ENCODE measurements around the gene FCER1G.

DNA sequence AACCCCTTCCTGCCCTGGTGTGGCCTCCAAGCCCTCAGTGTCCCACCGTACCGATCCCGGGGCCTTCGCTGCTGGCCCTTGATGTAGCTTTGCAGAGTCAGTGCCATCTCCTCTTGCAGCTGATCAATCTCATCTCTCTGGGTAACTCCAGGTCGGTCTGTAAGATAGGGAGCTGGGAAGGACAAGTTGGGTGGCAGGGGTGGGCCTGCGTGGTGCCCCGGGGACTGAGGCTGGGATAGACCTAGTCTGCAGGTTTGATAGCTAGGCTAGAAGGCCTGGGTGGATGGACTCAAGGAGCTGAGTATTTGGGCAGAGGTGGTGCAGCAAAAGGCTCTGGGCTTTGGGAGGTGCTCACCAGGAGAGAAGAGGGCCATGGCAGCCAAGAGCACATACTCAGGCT lies 15.7 kb downstream of the FCER1G start:
- TF ChIP-seq GABPA (IDR thresholded peaks at IDR 0.05; ENCODE audit: low read depth) (no peak), POLR2AphosphoS5 (IDR thresholded peaks at IDR 0.05; ENCODE audit: low read depth) (no peak)
- TF ChIP-seq, protein P1, sequence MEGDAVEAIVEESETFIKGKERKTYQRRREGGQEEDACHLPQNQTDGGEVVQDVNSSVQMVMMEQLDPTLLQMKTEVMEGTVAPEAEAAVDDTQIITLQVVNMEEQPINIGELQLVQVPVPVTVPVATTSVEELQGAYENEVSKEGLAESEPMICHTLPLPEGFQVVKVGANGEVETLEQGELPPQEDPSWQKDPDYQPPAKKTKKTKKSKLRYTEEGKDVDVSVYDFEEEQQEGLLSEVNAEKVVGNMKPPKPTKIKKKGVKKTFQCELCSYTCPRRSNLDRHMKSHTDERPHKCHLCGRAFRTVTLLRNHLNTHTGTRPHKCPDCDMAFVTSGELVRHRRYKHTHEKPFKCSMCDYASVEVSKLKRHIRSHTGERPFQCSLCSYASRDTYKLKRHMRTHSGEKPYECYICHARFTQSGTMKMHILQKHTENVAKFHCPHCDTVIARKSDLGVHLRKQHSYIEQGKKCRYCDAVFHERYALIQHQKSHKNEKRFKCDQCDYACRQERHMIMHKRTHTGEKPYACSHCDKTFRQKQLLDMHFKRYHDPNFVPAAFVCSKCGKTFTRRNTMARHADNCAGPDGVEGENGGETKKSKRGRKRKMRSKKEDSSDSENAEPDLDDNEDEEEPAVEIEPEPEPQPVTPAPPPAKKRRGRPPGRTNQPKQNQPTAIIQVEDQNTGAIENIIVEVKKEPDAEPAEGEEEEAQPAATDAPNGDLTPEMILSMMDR (IDR thresholded peaks at IDR 0.05; ENCODE audit: insufficient read depth, low read length): no peak
- TF ChIP-seq, protein P2, sequence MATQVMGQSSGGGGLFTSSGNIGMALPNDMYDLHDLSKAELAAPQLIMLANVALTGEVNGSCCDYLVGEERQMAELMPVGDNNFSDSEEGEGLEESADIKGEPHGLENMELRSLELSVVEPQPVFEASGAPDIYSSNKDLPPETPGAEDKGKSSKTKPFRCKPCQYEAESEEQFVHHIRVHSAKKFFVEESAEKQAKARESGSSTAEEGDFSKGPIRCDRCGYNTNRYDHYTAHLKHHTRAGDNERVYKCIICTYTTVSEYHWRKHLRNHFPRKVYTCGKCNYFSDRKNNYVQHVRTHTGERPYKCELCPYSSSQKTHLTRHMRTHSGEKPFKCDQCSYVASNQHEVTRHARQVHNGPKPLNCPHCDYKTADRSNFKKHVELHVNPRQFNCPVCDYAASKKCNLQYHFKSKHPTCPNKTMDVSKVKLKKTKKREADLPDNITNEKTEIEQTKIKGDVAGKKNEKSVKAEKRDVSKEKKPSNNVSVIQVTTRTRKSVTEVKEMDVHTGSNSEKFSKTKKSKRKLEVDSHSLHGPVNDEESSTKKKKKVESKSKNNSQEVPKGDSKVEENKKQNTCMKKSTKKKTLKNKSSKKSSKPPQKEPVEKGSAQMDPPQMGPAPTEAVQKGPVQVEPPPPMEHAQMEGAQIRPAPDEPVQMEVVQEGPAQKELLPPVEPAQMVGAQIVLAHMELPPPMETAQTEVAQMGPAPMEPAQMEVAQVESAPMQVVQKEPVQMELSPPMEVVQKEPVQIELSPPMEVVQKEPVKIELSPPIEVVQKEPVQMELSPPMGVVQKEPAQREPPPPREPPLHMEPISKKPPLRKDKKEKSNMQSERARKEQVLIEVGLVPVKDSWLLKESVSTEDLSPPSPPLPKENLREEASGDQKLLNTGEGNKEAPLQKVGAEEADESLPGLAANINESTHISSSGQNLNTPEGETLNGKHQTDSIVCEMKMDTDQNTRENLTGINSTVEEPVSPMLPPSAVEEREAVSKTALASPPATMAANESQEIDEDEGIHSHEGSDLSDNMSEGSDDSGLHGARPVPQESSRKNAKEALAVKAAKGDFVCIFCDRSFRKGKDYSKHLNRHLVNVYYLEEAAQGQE (IDR thresholded peaks at IDR 0.05; ENCODE audit: insufficient replicate concordance, low read depth): no peak
